ENCODE results near the gene TMEM8B.

Gene TMEM8B

DNA sequence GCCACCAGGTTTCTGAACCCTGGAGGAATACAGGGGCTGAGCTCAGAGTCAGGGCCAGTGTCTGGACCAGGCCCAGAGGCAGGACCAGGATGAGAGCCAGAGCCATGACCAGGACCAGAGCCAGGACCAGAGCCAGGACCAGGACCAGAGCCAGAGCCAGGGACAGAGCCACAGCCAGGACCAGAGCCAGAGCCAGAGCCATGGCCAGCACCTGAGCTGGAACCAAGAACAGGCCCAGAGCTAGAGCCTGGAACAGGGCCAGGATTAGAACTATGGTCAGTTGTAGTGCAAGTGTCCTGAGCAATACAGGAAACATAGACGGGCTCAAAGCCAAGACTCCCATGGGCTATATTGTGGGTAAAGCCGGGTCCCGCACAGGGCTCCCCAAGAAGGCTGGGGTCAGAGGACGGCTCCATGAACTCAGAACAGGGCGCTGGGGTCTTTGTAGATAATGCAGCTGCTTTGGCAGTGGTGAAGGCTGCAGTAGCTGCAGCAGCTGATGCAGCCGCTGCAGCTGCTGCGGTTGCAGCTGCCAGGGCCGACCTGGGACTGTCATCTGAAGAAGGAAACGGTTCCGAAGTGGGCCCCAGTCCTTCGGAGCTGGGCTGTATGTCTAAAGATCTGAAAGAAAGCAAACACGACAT, 17.5 kb upstream of the TMEM8B start:
- peak; percentile 20 for DNase-seq

DNA sequence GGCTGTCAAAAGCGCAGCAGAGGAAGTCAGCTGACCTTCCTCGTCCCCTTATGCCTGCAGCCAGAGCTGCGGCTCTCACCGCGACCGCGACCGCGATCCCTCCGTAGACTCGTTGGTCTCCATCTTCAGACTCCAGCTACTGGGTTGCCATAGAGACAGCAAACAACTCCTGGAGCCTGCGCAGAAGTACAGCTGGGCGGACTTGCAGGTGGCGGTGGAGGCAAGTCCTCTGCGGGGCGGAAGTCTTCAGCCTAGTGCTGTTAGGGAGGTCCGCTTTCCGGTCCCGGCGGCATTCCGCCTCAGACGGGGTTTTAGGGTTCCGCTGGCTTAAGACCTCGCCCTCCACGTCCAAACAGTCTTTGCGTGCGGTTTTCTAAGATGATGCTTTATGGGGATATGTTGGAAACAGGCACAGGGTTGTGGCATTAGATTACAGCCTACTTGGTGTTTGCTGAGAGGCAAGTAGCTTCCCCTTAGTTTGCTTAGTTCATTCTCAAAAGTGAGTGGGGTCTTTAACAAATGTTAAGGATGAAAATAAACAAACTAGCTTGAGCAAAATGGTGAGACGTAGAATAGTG, 16.9 kb upstream of the TMEM8B start, which contains the start of gene SPAG8:
TSS of gene SPAG8 (minus strand) at position 238 of the 578 bp plus-strand sequence. CDS start at position 123, 115 bp downstream.
- DNase-seq: peak; percentile 96

DNA sequence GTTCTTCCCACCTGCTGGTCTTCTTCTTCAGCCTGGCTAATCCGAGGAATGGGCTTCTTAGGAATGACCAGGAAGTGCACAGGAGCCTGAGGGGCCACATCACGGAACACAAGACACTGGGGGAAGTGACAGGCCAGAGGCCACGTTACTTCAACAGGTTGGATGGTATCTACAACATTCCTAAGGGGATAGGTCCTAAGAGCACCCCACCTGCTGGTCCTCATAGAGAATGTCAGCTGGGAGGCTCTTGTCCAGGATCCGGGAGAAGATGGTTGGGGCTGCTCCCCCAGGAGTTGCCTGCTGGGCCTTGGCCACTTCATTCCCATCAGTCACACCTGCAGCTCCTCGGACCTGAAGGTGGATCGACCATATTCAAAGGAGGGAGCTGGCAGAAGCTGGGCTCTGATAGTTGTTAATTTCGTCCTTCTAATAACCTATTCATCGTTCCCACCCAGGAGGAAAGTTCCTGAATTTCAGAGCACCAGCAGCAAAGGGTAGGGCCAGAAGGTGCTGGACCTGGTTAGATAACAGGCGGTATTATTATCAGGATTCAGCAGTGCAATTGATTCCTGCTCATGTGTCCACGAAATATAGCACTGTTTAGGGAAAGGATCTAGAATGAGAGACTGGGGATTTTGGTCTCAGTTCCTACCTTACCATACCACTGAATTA, 15.5 kb upstream of the TMEM8B start:
- no peak for DNase-seq

DNA sequence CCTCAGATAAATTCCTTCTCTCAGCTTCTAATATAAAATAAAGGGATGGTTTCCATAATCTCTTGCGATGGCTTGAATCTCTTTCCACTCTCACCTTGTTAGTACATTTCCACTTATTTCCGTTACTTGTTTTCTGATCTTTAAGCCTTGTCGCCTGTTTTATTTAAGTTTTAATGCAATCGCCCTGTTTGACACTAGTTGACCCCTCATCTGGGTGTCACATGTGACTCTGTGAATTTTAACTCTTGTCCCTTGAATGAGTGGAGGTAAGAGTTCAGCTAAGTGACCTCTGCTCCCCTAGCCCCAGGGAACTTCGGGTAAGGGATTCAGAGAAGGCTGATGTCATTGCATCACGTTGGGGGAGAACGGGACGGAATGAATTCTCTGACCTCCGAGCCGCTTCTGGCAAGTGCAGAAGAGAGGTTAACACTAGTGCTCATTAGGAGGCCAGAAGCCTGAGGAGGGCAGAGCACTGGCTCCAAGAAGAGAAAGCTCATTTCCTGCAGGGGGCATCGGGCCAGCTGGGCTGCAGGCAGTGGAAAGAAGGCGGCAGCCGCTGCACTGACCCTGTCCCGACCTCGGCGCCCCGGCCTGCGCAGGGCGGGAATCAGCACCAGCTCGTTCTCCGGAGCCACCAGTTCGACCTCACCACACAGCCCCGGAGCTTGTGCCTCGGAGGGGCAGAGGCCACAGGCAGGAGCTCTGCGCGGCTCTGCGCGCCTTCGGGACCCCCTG, 14.8 kb upstream of the TMEM8B start:
- peak; percentile 84 for DNase-seq

DNA sequence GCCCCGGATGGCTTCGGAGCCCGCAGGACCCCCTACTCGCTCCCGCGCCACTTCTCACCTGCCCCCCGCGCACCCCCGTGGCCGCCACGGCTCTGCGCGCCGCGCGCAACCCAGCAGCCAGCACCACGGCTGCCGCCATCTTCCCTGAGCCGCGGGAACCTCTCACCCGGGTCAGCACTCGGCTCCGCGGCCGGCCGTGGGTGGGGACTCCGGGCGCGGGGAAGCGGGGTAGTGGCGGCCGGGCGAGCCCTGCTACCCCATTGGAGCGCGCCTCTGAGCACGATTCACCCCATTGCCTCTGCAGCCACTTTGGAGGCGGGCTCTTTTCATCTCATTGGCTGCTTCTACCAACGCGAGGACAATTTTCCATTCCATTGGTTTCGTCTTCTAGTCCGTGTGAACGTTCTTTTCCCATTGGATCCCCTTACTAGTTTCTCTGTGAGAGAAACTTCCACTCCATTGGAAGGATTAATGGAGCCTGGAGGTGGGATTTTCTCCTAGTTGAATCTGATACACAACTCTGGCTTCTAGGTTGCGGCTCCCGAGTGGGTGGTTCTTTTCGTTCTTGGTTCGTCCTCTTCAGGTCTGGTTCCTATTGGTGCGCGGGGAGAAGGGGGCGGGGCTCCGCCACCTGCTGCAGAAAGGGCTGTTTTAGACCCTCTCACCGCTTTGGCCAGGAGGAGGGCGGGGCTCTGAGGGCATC, 14.0 kb upstream of the TMEM8B start, which contains the start of gene HINT2:
TSS of gene HINT2 (minus strand) at position 202 of the 703 bp plus-strand sequence. CDS start at position 139, 63 bp downstream.
- DNase-seq: peak; percentile 98

DNA sequence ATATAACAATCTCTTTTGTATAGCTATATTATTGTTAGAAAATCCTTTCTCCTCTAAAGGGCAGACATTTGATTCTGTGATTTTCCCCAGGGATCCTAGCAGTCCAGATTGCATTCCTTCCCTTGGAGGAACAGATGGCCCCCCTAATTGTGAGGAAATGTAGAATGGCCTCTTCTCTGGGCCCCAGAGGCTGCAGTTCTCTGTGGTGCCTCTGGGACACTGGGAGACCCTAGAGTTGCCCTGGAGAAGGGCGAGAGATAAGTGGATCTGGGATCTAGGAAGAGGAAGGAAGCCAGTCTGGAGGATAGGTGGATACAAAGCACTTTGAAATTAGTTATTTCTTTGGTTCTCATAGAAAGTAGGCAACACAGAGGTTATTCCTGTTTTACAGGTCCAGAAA, 12.3 kb upstream of the TMEM8B start:
- no peak for DNase-seq

DNA sequence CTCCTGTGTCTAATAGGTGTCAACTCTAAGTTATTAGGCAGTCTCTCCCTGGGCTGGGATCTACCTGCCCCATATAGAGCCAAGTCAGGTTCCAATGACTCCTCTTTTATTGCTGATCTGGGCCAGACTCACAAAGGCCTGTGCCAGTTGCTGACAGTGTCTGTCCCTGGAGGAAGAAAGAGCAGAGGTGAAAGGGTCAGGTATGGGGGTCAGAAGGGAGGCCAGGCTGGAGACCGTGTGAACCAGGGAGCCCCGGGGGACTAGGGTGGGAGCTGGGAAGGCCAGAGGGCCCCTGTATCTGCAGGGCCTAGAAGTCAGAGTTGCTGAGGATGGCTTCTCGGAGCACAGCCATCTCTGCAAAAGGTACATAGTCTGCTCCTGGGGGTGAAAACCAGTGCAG, 10.7 kb upstream of the TMEM8B start:
- no peak for DNase-seq

DNA sequence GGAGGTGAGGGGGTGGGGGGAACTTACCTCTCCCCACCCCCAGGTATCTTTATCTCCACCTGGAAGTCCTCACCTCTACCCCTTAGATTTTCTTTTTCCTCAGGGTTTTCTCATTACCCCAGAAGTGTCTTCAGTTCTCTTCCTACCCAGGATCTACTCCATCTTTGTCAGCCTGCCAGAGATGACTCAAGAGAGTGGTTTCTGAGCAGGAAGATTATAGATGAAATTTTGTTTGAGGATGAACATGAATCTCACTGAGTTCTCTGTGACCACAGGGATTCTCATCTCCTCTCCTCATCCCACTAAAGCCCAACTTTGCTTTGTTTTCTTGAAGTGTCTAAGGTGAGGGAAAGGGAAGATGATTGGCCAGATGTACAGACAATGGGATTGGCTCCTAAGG, 9.0 kb upstream of the TMEM8B start:
- DNase-seq: no peak

DNA sequence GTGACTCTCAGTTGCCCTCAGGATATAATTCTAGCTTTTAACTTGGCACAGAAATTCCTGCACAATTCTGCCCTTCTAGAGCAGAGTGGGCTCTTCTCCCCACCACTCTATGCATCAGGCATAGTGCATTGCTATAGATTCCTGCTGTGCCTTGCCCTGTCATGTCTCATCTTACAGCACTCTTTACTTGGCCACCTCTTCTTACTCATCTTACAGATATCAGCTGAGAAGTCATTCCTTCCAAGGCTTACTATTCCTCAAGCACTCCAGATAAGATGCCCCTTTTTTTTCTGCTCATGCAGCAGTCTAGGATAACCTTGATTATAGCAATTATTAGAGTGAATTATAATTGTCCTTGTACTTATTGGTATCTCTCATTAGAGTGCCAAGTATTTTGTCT, 6.1 kb upstream of the TMEM8B start:
- DNase-seq: no peak

DNA sequence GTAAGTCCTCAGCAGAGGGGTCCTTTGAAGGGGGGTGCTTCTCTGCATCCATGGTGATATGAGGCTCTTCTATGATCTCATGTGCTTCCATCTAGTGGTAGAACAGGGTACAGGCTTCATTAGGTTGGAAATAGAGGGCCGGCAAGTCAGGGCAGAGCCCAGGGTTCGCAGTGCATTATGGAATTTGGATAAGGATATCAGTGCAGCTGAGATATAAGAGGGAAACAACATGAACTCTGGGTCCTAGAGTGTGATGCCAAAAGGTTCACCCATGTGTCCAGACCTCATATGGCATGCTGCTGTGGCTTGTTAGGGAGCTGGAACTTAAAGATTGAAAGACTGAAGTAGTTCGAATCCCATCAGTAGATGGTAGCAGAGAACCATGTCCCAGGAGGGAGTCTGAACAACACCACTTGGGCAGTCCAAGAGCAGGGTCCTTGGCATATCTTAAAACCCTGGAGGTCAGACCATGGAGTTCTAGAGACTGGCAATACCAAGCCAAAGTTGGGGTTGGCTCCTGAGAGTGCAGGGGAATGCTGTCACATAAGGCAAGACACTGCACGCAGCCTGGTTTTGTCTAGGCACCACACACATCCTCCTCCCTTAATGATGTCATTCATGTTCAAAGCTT, 2.8 kb upstream of the TMEM8B start:
- peak; percentile 58 for DNase-seq

DNA sequence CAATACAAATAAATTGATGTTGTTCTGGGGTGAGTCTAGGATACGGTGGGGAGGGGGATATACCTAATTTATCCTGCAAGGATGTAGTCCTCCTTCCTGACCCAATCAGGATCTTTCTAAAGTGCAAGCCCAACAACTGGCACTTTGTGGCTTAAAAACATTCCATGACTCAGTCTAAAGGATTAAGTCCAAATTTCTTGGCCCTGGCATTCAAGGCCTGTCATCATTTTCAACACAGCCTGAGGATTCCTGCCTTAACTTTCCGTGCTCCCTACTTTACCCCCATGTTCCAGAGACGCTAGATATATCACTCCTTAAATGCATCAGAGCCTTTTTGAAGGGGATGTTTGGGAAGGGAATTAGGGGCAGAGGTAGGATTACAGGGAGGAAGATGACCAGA, 1.5 kb upstream of the TMEM8B start:
- no peak for DNase-seq

DNA sequence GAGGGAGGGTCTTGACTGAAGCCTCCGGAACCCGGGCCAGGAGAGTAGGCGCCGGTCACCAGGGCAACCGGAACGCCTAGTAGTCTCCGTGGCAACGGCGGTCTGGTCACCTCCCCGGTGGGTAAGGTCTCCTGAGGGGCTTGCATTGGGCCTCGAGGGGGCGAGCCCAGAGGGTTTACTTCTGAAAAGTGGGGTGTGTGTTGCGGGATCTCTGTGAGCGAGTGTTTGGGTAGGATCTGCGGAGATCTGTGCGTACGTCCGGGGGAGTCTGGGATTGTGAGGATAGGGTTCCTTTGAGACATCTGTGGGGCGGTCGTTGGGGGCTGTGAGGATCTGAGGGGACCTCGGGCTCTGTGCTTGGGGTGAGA, 328 bp upstream of the TMEM8B start, which contains the start of gene FAM221B:
TSS of gene FAM221B (minus strand) at position 17 of the 368 bp plus-strand sequence. CDS start 2,571 bp downstream, outside the sequence.
- DNase-seq: peak; percentile 14

DNA sequence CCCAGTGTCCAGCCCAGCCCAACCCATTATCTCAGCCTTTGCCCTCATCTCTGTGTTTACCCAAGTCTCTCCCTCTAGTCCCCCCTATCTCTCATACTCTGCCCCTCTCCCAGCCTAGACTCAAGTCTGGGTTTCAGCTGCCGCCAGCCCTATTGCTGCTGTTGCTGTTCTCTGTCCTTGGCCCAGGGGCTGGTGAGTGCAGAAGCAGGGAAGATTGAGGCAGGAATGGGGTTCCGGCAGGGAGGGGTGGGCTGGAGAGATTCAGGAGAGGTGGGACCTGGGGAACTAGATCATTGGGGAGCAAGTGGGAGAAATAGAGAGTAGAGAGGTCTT, 702 bp downstream of the TMEM8B start:
- DNase-seq: no peak

DNA sequence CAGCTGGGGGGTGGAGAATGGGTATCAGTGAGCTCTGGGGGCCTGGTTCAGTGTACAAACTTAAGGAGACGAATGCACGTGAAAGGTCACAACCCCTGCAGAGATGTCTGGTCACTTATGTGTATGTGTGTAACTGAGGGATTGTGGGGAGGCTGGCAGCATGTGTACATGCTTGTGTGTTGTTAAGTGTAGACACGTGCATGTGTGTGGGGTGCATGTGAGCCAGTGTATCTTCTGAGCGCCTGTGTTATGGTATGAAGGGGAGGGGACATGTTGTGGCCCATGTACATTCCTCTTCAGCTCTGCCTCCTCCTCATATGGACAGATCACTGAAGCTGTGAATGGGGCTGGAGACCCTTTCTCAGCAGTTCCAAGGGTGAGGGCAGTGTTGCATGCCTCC, 2.0 kb downstream of the TMEM8B start:
- no peak for DNase-seq

DNA sequence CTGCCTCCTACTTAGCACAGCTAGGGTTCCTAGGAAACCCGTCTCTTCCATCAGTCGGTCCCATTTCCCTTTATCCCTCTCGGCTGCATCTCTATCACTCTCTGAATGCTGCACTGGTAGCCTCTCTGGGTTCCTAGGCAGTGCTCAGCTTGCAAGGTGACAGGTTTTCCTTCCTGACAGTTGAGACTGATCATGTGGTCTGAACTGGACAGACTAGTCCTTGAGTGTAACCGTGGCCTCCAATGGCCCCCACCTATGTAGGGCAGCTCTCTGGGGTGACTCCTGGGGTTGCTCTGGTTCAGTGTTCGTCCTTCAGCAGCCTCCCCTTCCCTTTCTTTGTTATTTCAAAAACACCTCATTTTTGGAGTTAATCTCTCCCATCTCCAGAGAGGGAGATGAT, 3.8 kb downstream of the TMEM8B start:
- no peak for DNase-seq

DNA sequence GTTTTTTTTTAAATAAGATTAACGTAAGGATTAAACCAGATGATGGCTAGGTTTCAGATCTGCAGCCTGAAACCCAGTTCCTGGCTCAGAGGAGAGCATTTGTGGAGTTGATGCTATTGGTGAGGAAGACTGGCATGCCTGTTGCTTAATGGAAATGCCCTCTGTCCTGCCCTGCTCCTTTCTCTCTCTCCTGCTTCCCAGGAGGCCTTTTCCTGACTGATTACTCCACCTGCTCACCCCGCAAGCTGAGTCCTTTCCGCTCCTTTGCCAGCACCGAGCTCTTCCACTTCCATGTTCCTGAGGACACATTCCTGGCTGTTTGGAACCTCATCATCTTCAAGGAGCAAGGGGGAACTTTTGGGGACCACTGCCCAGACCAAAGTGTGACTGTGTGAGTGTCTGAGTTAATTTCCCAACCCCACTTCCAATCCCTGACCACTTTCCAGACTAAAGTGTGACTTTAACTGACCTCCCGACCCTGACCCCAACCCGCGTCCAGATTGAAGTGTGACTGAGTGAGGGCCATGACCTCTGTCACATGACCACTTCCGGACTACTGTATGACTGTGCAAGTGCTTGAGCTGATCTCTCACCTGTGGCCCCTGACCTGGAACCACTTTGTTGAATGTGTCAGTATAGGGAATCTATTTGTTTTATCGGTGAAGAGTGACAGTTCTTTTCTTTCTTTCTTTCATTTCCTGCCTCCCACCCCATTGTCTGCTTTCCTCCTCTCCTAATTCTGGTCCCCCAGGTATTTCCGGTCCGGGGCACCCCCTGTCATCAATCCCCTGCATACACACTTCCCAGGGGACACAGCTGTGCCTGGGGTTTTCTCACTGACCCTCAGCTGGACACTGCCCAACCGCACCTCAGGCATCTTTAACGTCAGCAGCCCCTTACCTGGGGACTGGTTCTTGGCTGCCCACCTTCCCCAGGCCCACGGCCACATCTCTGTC, 5.5 kb downstream of the TMEM8B start:
- DNase-seq: peak; percentile 52

DNA sequence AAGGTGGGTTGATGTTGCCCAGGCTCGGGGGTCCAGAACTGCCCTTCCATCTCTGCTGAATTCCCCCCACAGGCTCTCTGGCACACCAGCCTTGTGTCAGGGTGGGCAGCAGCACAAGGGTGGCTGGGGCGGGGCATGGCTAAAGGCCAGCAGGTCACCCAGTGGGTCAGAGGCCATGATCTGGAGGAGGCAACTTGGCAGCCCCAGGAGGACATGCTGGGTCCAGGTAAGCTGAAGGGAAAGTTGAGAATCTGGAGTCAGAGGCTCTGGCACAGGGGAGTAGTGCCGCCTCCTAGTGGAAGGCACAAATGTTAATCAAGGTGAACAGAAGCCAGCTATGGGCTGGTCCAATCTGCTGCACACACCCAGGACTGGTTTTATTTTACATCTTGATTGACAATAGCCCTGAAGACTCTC, 6.2 kb downstream of the TMEM8B start:
- peak; percentile 20 for DNase-seq

DNA sequence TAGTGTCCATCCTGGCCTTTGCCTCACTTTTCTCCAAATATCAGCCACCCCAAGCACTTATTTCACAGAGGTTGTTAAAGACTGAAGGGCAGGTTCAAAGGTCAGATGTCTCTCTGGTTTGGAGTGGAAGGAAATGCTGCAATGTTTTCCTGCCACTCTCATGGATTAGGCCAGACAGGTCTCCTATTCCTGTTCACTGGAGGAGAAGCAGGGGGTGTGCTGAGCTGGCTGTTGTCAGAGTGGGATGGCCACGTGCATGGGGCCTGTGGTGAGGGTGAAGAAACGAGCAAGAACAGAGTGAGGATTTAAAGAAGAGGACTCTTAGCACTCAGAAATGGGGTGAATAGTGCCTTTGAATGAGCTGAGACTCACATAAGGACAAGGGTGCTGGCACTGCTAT, 6.7 kb downstream of the TMEM8B start:
- no peak for DNase-seq

DNA sequence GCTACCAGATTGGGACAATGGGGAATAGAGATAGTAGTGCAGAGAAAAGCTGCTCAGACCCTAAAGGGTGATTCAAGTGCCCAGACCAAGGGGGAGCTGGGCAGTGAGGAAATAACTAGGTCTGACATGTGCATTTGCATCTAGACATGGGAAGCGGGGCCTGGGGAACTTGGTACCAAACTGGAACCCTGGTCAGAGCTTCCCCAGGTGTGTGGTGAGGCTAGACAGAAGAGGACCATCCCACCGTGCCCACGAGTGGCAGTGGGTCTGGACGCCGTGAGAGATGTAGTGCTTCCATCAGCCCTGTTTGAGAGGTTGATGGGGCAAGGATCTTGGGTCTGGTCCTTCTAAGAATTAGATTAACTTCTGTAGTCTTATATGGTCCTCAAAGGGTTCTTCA, 7.6 kb downstream of the TMEM8B start:
- no peak for DNase-seq

DNA sequence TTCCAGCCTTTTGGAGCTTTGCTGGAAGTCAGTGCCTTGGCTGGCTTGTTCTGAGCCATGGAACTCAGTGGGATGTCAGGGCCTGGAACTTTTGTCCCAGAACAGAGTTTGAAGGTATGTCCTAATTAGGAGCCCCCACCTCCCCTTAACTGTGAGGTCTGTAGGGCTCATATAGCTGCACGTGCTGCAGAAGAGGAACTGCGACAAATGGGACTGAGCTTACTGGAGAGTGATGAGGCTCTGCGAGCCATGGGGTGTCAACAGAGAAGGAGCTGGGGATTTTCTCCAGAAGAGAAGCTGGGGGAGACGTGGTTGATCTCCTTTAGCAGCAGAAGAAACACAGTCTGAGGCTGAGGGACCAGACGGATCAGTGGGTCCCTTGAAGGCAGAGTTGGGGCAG, 10.9 kb downstream of the TMEM8B start:
- no peak for DNase-seq
